RWPE1 (cell line): Measurements from ENCODE around the gene LRRC25.

Source experiments
- CTCF ChIA-PET: fragments of 350-600 bp; sonication (Branson Sonifier 250); formaldehyde crosslinking; extraction: SDS; loops from one replicate; lab custom pipeline; 2021; lab: Yijun Ruan, JAX
- POLR2A ChIA-PET: fragments of 400-600 bp; formaldehyde crosslinking; extraction: SDS; loops from one replicate; lab custom pipeline; 2020; ENCODE audit warnings: antibody characterized with exemption; ENCODE audit not compliant: low non-redundant PET; lab: Yijun Ruan, JAX
- DNase-seq: peaks from one replicate; pipeline ENCODE4 v3.0.0; 2012; ENCODE audit warnings: low spot score
- H3K27ac ChIP-seq: fragments of 450-650 bp; 2 replicates; pipeline ENCODE4 v1.5.1; 2017
- CTCF ChIP-seq: fragments of 450-650 bp; conservative IDR thresholded peaks from 2 replicates; pipeline ENCODE4 v1.5.1; 2017; ENCODE audit warnings: low read depth, mild to moderate bottlenecking

Gene LRRC25

DNA sequence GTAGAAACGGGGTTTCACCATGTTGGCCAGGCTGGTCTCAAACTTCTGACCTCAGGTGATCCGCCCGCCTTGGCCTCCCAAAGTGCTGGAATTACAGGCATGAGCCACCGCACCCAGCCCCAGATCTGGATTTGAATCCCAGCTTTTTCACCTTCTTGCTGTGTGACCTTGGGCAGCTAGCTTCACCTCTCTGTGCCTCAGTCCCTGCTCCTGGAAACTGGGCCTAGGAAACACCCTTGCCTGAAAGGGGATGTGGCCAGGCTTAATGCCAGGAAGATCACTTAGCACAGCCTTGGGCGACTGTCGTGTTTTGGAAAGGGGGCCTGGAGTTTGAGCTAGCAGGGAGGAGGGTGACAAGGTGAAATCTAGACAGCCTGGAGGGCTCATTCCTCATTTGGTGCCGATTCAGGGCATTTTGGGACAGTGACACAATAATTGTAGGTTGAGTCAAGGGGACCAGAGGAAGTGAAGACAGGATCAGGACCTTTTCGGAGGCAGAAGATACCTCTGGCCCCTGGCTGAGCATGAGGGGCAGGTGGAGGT is 55.3 kb downstream of the LRRC25 start:
- DNase-seq = no peak
- POLR2A ChIA-PET = no interaction called here
- CTCF ChIA-PET = interaction anchor here (1.2 kb wide), 1 partner anchor 63 kb away, joined by 3 read pairs; no protein-coding TSS in a partner anchor

More for the DNA sequence above, 55.3 kb downstream of the LRRC25 start:
- no peak for TF ChIP-seq CTCF
- H3K27ac ChIP-seq = peak overlapping the region; percentile 61
